Astrocyte of the cerebellum (primary cell): Measurements from ENCODE around the gene GTF2H4.

ENCODE experiments used
- DNase-seq: peaks from one replicate; pipeline ENCODE4 v3.0.0-alpha.2; 2011; ENCODE audit warnings: low read depth
- H3K4me3 ChIP-seq: 2 replicates; pipeline ENCODE4 v1.5.1; 2011; ENCODE audit warnings: mild to moderate bottlenecking, low read depth, low read length, moderate library complexity
- in situ Hi-C: cut with HindIII; loops from 2 replicates; pipeline ENCODE4 v1.10.0; 2017; ENCODE audit warnings: low sequenced_read_pairs
- TF ChIP-seq, protein P1 (sequence below): IDR thresholded peaks from 2 replicates; pipeline ENCODE4 v1.5.1; 2012; ENCODE audit warnings: low read length, low read depth, moderate library complexity, mild to moderate bottlenecking; ENCODE audit errors: missing control alignments

Gene GTF2H4

DNA sequence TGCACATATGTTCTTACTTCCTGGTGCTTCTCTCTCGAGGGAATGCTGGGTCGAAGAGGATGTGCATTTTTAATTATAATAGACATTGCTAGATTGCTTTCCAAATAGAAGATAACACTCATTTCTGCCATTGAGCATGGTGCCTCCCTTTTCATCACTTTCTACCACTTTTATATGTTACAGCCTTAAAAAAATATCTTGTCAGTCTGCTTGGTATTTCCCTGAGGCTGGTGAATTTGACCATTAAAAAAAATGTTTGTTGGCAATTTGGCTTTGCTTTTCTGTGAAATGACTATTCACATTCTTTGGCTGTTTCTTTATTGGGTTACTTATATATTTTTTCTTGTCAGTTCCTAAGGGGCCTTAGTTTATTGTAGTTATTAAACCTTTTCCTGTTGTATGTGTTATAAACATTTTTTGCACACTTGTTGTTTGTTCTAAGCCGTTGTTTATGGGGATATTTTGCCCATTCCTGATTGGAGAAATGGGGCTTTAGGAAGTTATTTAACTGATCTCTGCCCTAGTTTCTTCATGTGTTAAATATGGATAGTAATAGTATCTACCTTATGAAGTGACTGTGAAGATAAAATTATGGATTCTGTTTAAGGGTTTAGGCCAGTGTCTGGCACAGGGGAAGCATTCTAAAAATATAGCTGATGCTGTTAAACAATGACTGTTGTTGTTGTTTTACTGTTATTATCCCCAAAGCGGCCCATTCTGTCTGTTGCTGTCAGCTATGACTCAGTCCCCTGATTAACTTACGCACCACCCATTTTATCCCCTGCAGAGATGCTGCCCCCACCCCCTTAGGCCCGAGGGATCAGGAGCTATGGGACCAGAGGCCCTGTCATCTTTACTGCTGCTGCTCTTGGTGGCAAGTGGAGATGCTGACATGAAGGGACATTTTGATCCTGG is 19.8 kb upstream of the GTF2H4 start:
- in situ Hi-C loops: no loop called here
- no peak for DNase-seq
- TF ChIP-seq, protein P1, sequence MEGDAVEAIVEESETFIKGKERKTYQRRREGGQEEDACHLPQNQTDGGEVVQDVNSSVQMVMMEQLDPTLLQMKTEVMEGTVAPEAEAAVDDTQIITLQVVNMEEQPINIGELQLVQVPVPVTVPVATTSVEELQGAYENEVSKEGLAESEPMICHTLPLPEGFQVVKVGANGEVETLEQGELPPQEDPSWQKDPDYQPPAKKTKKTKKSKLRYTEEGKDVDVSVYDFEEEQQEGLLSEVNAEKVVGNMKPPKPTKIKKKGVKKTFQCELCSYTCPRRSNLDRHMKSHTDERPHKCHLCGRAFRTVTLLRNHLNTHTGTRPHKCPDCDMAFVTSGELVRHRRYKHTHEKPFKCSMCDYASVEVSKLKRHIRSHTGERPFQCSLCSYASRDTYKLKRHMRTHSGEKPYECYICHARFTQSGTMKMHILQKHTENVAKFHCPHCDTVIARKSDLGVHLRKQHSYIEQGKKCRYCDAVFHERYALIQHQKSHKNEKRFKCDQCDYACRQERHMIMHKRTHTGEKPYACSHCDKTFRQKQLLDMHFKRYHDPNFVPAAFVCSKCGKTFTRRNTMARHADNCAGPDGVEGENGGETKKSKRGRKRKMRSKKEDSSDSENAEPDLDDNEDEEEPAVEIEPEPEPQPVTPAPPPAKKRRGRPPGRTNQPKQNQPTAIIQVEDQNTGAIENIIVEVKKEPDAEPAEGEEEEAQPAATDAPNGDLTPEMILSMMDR: no peak
- H3K4me3 ChIP-seq: no peak overlapping the region

DNA sequence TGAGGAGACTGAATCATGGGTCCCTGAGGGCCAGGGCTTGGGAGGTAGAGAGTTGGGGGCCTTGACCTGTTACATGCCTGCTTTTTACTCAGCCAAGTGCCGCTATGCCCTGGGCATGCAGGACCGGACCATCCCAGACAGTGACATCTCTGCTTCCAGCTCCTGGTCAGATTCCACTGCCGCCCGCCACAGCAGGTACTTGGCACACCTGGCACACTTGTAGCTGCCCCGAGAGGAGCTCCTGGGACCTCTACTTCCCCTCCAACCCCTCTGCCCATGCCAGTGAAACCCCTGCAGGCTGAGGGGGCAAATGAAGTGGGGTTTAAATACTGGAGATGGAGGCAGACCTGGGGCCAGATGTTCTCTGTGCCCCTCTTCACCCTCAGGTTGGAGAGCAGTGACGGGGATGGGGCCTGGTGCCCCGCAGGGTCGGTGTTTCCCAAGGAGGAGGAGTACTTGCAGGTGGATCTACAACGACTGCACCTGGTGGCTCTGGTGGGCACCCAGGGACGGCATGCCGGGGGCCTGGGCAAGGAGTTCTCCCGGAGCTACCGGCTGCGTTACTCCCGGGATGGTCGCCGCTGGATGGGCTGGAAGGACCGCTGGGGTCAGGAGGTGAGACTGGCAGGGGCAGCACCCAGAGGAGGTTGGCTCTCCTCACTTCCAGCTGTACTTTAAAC is 19.1 kb upstream of the GTF2H4 start:
- TF ChIP-seq, protein P1: no peak
- no peak for DNase-seq
- in situ Hi-C loops: no loop called here
- no peak overlapping the region for H3K4me3 ChIP-seq

DNA sequence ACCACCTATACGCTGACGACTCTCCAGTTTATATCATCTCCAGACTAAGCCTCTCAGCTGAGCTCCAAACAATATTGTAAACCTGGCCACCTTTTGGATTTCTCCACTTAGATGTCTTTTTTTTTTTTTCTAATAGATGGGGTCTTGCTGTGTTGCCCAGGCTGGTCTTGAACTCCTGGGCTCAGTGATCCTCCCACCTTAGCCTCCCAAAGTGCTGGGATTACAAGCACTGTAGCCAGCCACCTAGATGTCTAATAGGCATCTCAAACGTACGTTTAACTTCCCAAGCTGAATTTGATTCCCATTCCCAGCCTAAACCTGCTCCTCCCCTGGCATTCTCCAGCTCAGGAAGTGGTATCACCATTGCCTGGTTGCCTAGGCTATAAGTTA is 18.5 kb upstream of the GTF2H4 start:
- in situ Hi-C loops: no loop called here
- no peak overlapping the region for H3K4me3 ChIP-seq
- TF ChIP-seq, protein P1: no peak
- DNase-seq: no peak

DNA sequence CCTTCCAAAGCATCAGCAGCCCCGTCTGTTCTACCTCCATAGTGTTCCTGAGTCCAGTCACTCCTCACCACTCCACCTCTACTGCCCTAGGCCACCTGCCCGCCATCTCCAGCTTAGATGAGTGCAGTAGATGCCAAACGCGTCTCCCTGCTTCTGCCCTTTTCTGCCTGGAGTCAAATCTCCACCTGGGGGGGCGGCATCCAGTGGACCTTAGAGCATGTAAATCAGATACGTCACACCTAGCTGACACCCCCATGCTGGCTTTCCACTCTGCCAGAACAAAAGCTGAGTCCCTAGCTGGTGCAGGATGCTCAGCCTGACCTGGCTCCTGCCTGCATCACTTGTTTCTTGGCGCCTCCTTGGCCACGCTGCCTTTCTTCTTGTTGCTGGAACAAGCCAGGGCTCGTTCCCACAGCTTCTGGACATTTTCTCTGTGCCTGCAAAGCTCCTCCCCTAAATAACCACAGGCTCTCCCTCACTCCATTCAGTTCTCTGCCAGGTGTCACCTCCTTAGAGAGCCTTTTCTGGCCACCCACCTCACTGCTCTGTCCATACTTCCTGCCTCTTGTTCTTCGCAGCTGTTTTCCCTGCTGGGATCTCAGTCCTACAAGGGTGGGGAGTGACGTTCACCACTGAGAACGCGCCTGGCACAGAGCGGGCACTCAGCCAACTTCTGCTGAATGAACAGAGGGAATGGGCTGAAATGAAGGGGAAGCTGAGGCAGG is 17.9 kb upstream of the GTF2H4 start:
- TF ChIP-seq, protein P1: no peak
- no peak for DNase-seq
- in situ Hi-C loops: no loop called here
- H3K4me3 ChIP-seq: no peak overlapping the region

DNA sequence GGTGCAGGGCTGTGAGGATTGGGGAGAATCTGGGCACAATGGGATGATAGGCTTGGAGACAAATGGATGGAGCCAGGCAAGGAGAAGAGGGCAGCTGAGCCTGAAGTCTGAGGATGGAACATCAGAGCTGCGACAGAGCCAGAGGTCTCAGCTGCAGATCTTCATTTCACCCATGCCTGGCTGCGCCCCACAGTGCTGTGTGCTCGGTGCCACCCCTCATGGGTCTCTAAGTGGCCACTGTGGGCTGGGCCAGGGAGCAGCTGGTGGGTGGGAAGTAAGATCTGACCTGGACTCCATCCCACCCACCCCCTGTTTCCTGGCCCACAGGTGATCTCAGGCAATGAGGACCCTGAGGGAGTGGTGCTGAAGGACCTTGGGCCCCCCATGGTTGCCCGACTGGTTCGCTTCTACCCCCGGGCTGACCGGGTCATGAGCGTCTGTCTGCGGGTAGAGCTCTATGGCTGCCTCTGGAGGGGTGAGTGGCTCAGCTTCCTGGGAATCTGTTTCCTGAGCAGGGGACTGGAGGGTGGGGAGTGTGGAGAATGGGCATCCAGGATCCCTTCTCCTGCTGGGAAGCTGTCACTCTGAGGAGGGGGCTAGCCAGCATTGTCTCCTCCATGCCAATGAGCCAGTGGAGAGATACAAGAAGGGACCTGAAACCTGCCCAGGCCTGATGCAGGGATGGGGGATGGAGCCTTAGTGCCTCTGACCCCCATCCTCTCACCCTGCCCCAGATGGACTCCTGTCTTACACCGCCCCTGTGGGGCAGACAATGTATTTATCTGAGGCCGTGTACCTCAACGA is 17.2 kb upstream of the GTF2H4 start:
- in situ Hi-C loops: no loop called here
- no peak overlapping the region for H3K4me3 ChIP-seq
- TF ChIP-seq, protein P1: no peak
- no peak for DNase-seq

DNA sequence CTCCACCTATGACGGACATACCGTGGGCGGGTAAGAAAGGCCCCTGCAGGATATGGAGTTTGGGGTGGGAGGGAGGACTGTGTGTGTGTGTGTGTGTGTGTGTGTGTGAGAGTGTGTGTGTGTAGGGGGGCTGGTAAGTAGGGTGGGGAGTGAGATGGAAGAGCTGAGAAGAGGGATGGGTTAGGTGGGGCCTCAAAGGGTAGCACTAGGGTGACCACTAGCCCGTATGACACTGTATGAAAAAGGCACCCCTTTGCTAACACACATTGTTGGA is 16.6 kb upstream of the GTF2H4 start:
- no peak for DNase-seq
- in situ Hi-C loops: no loop called here
- TF ChIP-seq, protein P1: no peak
- H3K4me3 ChIP-seq: no peak overlapping the region
